ENCODE results near the gene CRYGB.
"Not testable (repeated sequence)": the region's sequence is repeated elsewhere in the genome, so short reads cannot be mapped to it uniquely, and the experiment has no call there.

CRYGB gene

GRCh38 chr2:208148803-208149202 lies 2.8 kb upstream of the CRYGB start:
- no peak for DNase-seq

- DNase-seq = no peak
Observed at GRCh38 chr2:208147759-208148158, 1.8 kb upstream of the CRYGB start.

- DNase-seq = no peak
Observed at GRCh38 chr2:208147008-208147407, 1.1 kb upstream of the CRYGB start.

GRCh38 chr2:208142925-208143799 lies 2.8 kb downstream of the CRYGB start:
- no peak for DNase-seq

- no peak for DNase-seq
Observed at GRCh38 chr2:208142240-208142924, 3.6 kb downstream of the CRYGB start.

GRCh38 chr2:208139447-208139846 lies 6.5 kb downstream of the CRYGB start:
- no peak for DNase-seq

GRCh38 chr2:208138334-208138733 lies 7.6 kb downstream of the CRYGB start:
- DNase-seq = not testable (repeated sequence)

GRCh38 chr2:208136716-208137094 lies 9.3 kb downstream of the CRYGB start:
- DNase-seq = no peak

GRCh38 chr2:208135794-208136715 lies 9.9 kb downstream of the CRYGB start:
- no peak for DNase-seq

GRCh38 chr2:208134928-208135586 lies 10.9 kb downstream of the CRYGB start:
- peak; percentile 63 for DNase-seq

GRCh38 chr2:208130712-208131110 lies 15.2 kb downstream of the CRYGB start:
- no peak for DNase-seq

GRCh38 chr2:208129744-208130711 lies 15.9 kb downstream of the CRYGB start, which contains the start of gene CRYGC:
Gene CRYGC, minus strand, starts transcription at chr2:208129828. Its CDS starts 36 bp downstream, at chr2:208129792.
- no peak for DNase-seq

- DNase-seq = no peak
Observed at GRCh38 chr2:208128136-208128535, 17.8 kb downstream of the CRYGB start.

GRCh38 chr2:208127090-208127489 lies 18.9 kb downstream of the CRYGB start:
- DNase-seq = no peak

- no peak for DNase-seq
Observed at GRCh38 chr2:208125251-208125650, 20.7 kb downstream of the CRYGB start.

GRCh38 chr2:208124013-208124715 lies 21.8 kb downstream of the CRYGB start, which contains the start of gene CRYGD:
Gene CRYGD, minus strand, starts transcription at chr2:208124524. Its CDS starts 51 bp downstream, at chr2:208124473.
- DNase-seq = not testable (repeated sequence)

GRCh38 chr2:208122248-208122647 lies 23.7 kb downstream of the CRYGB start:
- DNase-seq = no peak

GRCh38 chr2:208118918-208119317 lies 27.0 kb downstream of the CRYGB start:
- DNase-seq = no peak

- DNase-seq = not testable (repeated sequence)
Observed at GRCh38 chr2:208117390-208117789, 28.6 kb downstream of the CRYGB start.

GRCh38 chr2:208112969-208113368 lies 33.0 kb downstream of the CRYGB start:
- DNase-seq = no peak
